Testis (tissue), 2 donors: ENCODE results near the gene ADARB1.

Experiments
- CTCF ChIP-seq, 3 experiments: fragments of 450-650 bp in 2 of 3; fragments of 200-600 bp in 1 of 3; sonication (generic) in 1 of 3; IDR thresholded peaks; one replicate each; pipeline ENCODE4 v1.5.1; 2016 to 2019; ENCODE audit warnings: antibody characterized with exemption in 3 of 3, mild to moderate bottlenecking in 2 of 3, moderate library complexity in 1 of 3
- POLR2A ChIP-seq: fragments of 450-650 bp; IDR thresholded peaks from one replicate; pipeline ENCODE4 v1.6.1; 2017; ENCODE audit warnings: antibody characterized with exemption, mild to moderate bottlenecking, moderate library complexity

GRCh38 chr21:45099571-45099970 lies 25.2 kb downstream of the ADARB1 start:
- TF ChIP-seq CTCF (IDR thresholded peaks at IDR 0.05) (no peak), POLR2A (no peak)
